Activated T-helper 2 cell treated with anti-CD3 and anti-CD28 coated beads, Interferon-gamma antibody, Interleukin-2, Interleukin-4, amounts not matched to agents 10 μg/mL and 5 μg/mL and 100 μg/mL, durations not matched to agents 14 hours and 24 hours and 36 hours (primary cell): ENCODE data around the gene PARD3. TPM values are rescaled to one million over a fixed set of nuclear protein-coding genes. Genes with fewer than 3 reads are reported as not detected.
"Not testable (repeated sequence)": the region's sequence is repeated elsewhere in the genome, so short reads cannot be mapped to it uniquely, and the experiment has no call there.

Source experiments
- DNase-seq: peaks from one replicate; pipeline ENCODE4 v3.0.0; 2021; ENCODE audit warnings: low spot score
- H3K27ac Mint-ChIP-seq: one replicate; pipeline ENCODE4 v1.8.0; 2021; ENCODE audit warnings: mixed read lengths
- H3K27me3 Mint-ChIP-seq: one replicate; pipeline ENCODE4 v1.8.0; 2021; ENCODE audit warnings: low read depth, mixed read lengths
- H3K36me3 Mint-ChIP-seq: one replicate; pipeline ENCODE4 v1.8.0; 2021; ENCODE audit warnings: low read depth, mixed read lengths
- H3K4me1 Mint-ChIP-seq: one replicate; pipeline ENCODE4 v1.8.0; 2021; ENCODE audit warnings: low read depth, mixed read lengths
- H3K4me3 Mint-ChIP-seq: one replicate; pipeline ENCODE4 v1.8.0; 2021; ENCODE audit warnings: low read depth, mild to moderate bottlenecking, moderate library complexity, mixed read lengths
- H3K9me3 Mint-ChIP-seq: one replicate; pipeline ENCODE4 v1.8.0; 2021; ENCODE audit warnings: mixed read lengths
- intact Hi-C: fragments of 100-400 bp; cut with micrococcal nuclease; formaldehyde crosslinking; loops from one replicate; pipeline ENCODE4 v1.15.1; 2023
- total RNA-seq: library from RNA; stranded (reverse); gene quantifications from 2 replicates; pipeline ENCODE4 v1.2.3, GENCODE V29; 2022

Gene PARD3
- total RNA-seq, 1 donor from 2014 or later: 1.4 TPM

GRCh38 chr10:34719746-34720145, 95.3 kb downstream of the PARD3 start:
- H3K4me3 Mint-ChIP-seq: no peak overlapping the region
- H3K36me3 Mint-ChIP-seq: no peaks in the 10 kb centered on the region
- H3K4me1 Mint-ChIP-seq: peaks cover 5% of the 10 kb centered on the region
- H3K27ac Mint-ChIP-seq: no peak overlapping the region
- DNase-seq: no peak
- H3K9me3 Mint-ChIP-seq: no peaks in the 10 kb centered on the region
- peaks cover 2% of the 10 kb centered on the region for H3K27me3 Mint-ChIP-seq
- intact Hi-C loops: no loop called here

- no peak overlapping the region for H3K4me3 Mint-ChIP-seq
- intact Hi-C loops: no loop called here
- no peak for DNase-seq
- H3K4me1 Mint-ChIP-seq: peaks cover 5% of the 10 kb centered on the region
- H3K27ac Mint-ChIP-seq: no peak overlapping the region
- H3K27me3 Mint-ChIP-seq: peaks cover 2% of the 10 kb centered on the region
- H3K9me3 Mint-ChIP-seq: no peaks in the 10 kb centered on the region
- H3K36me3 Mint-ChIP-seq: no peaks in the 10 kb centered on the region
Observed at GRCh38 chr10:34719328-34719727, 95.8 kb downstream of the PARD3 start.

- Mint-ChIP-seq H3K27me3 (peaks cover 2% of the 10 kb centered on the region), H3K36me3 (no peaks in the 10 kb centered on the region), H3K27ac (no peak overlapping the region), H3K9me3 (no peaks in the 10 kb centered on the region), H3K4me1 (peaks cover 5% of the 10 kb centered on the region), H3K4me3 (no peak overlapping the region)
- intact Hi-C loops: no loop called here
- DNase-seq: no peak
Observed at GRCh38 chr10:34717429-34717828, 97.7 kb downstream of the PARD3 start.

GRCh38 chr10:34716958-34717357, 98.1 kb downstream of the PARD3 start:
- peaks cover 2% of the 10 kb centered on the region for H3K27me3 Mint-ChIP-seq

GRCh38 chr10:34716234-34716633, 98.9 kb downstream of the PARD3 start:
- Mint-ChIP-seq H3K27ac (no peak overlapping the region), H3K9me3 (no peaks in the 10 kb centered on the region), H3K27me3 (peaks cover 2% of the 10 kb centered on the region), H3K4me1 (peaks cover 5% of the 10 kb centered on the region), H3K4me3 (no peak overlapping the region), H3K36me3 (no peaks in the 10 kb centered on the region)
- intact Hi-C loops: no loop called here
- DNase-seq: no peak

More at GRCh38 chr10:34716958-34717357, 98.1 kb downstream of the PARD3 start:
- intact Hi-C loops: no loop called here
- Mint-ChIP-seq H3K9me3 (no peaks in the 10 kb centered on the region), H3K36me3 (no peaks in the 10 kb centered on the region), H3K27ac (no peak overlapping the region), H3K4me3 (no peak overlapping the region), H3K4me1 (peaks cover 5% of the 10 kb centered on the region)
- no peak for DNase-seq

- Mint-ChIP-seq H3K9me3 (no peaks in the 10 kb centered on the region), H3K27ac (no peak overlapping the region), H3K27me3 (peaks cover 2% of the 10 kb centered on the region), H3K4me1 (peaks cover 5% of the 10 kb centered on the region), H3K4me3 (no peak overlapping the region), H3K36me3 (no peaks in the 10 kb centered on the region)
- intact Hi-C loops: no loop called here
- DNase-seq: no peak
Observed at GRCh38 chr10:34715511-34716187, 99.4 kb downstream of the PARD3 start.

- no peak overlapping the region for H3K27ac Mint-ChIP-seq
- peaks cover 2% of the 10 kb centered on the region for H3K27me3 Mint-ChIP-seq
- peaks cover 5% of the 10 kb centered on the region for H3K4me1 Mint-ChIP-seq
- H3K9me3 Mint-ChIP-seq: no peaks in the 10 kb centered on the region
- no peak for DNase-seq
- H3K4me3 Mint-ChIP-seq: no peak overlapping the region
- no peaks in the 10 kb centered on the region for H3K36me3 Mint-ChIP-seq
- intact Hi-C loops: no loop called here
Observed at GRCh38 chr10:34713875-34714274, 101.2 kb downstream of the PARD3 start.

GRCh38 chr10:34711500-34711899, 103.6 kb downstream of the PARD3 start:
- H3K9me3 Mint-ChIP-seq: no peaks in the 10 kb centered on the region
- intact Hi-C loops: no loop called here
- no peak for DNase-seq
- no peaks in the 10 kb centered on the region for H3K36me3 Mint-ChIP-seq
- H3K4me3 Mint-ChIP-seq: no peak overlapping the region
- H3K27me3 Mint-ChIP-seq: no peaks in the 10 kb centered on the region
- H3K4me1 Mint-ChIP-seq: no peaks in the 10 kb centered on the region
- H3K27ac Mint-ChIP-seq: no peak overlapping the region

GRCh38 chr10:34710391-34710751, 104.7 kb downstream of the PARD3 start:
- no peak for DNase-seq
- H3K36me3 Mint-ChIP-seq: no peaks in the 10 kb centered on the region
- intact Hi-C loops: no loop called here
- no peaks in the 10 kb centered on the region for H3K9me3 Mint-ChIP-seq
- H3K4me1 Mint-ChIP-seq: peaks cover 5% of the 10 kb centered on the region
- no peaks in the 10 kb centered on the region for H3K27me3 Mint-ChIP-seq
- H3K27ac Mint-ChIP-seq: no peak overlapping the region
- no peak overlapping the region for H3K4me3 Mint-ChIP-seq

GRCh38 chr10:34709637-34710390, 105.3 kb downstream of the PARD3 start:
- no peaks in the 10 kb centered on the region for H3K9me3 Mint-ChIP-seq
- no peaks in the 10 kb centered on the region for H3K36me3 Mint-ChIP-seq
- intact Hi-C loops: no loop called here
- DNase-seq: no peak
- H3K27ac Mint-ChIP-seq: no peak overlapping the region
- H3K27me3 Mint-ChIP-seq: no peaks in the 10 kb centered on the region
- no peak overlapping the region for H3K4me3 Mint-ChIP-seq
- peaks cover 5% of the 10 kb centered on the region for H3K4me1 Mint-ChIP-seq

- H3K27ac Mint-ChIP-seq: no peak overlapping the region
- no peak for DNase-seq
- no peaks in the 10 kb centered on the region for H3K9me3 Mint-ChIP-seq
- H3K27me3 Mint-ChIP-seq: peaks cover 6% of the 10 kb centered on the region
- H3K4me3 Mint-ChIP-seq: no peak overlapping the region
- intact Hi-C loops: no loop called here
- no peaks in the 10 kb centered on the region for H3K36me3 Mint-ChIP-seq
- peaks cover 5% of the 10 kb centered on the region for H3K4me1 Mint-ChIP-seq
Observed at GRCh38 chr10:34707656-34708055, 107.4 kb downstream of the PARD3 start.

- H3K4me3 Mint-ChIP-seq, H3K36me3 Mint-ChIP-seq, H3K4me1 Mint-ChIP-seq, DNase-seq, intact Hi-C loops, H3K27ac Mint-ChIP-seq, H3K27me3 Mint-ChIP-seq, H3K9me3 Mint-ChIP-seq: not testable (repeated sequence)
Observed at GRCh38 chr10:34706992-34707391, 108.1 kb downstream of the PARD3 start.

- Mint-ChIP-seq H3K9me3 (no peaks in the 10 kb centered on the region), H3K4me1 (peaks cover 5% of the 10 kb centered on the region), H3K27me3 (peaks cover 8% of the 10 kb centered on the region), H3K27ac (no peak overlapping the region), H3K4me3 (no peak overlapping the region), H3K36me3 (no peaks in the 10 kb centered on the region)
- DNase-seq: no peak
- intact Hi-C loops: no loop called here
Observed at GRCh38 chr10:34706147-34706546, 108.9 kb downstream of the PARD3 start.
